ENCODE measurements around the gene CHI3L1. TPM values are rescaled to one million over a fixed set of nuclear protein-coding genes. Genes with fewer than 3 reads are reported as not detected.

CHI3L1 gene
- total RNA-seq, 1 experiment from 2014 or later, result not detected

GRCh38 chr1:203172184-203173010, 14.1 kb downstream of the CHI3L1 start:
- peaks cover 15% of the 10 kb centered on the region for H3K36me3 ChIP-seq
- DNase-seq, result peak; percentile 91 to 94
- no peak overlapping the region for H3K4me3 ChIP-seq
- H3K4me1 ChIP-seq, result peaks cover 57% of the 10 kb centered on the region
- peak overlapping the region; percentile 82 for H3K27ac ChIP-seq
- H3K27me3 ChIP-seq, result no peaks in the 10 kb centered on the region
- H3K9me3 ChIP-seq (replicated peaks), result no peaks in the 10 kb centered on the region

DNA sequence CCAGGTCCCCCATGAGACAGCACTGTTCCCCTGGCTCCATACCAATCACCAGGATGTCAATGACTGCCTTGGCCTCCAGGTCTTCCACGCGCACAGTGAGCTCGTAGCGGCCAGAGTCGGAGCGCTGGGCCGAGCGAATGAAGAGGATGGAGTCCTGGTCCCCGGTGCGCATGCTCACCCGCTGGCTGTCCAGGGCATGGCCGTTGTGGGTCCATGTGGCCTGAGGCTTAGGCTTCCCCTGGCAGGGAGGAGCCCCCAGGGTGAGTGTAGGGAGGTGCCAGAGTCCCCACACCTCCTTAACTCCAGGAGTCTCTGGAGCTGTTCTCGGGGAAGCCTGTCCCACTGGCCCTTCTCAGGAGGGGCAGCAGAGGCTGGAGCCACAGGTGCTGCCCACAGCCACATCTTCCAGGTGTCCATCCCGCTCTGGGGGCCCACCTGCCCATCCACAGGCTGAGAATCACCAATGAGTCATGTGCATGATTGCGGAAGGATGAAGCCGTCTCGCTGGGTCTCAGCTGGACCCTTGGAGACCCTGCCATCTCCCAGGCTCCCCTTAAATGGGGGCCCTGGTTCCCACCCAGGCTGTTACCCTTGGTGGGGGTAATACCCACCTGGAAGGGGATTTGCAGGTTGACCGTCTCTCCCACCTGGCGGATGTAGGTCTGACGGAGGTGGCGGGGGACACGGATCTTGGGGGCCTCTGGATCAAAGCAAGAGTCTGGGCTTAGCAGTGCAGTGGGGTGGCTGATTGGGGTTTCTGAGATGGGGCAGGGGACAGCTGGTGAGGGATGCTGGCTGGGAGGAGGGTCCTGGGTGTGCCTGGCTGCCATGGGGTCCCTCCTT, 14.9 kb downstream of the CHI3L1 start:
- no peak for DNase-seq
- Histone ChIP-seq H3K36me3 (peaks cover 18% of the 10 kb centered on the region), H3K27me3 (no peaks in the 10 kb centered on the region), H3K4me3 (no peak overlapping the region), H3K27ac (no peak overlapping the region), H3K4me1 (peaks cover 49% of the 10 kb centered on the region), H3K9me3 (replicated peaks) (no peaks in the 10 kb centered on the region)

GRCh38 chr1:203170625-203171330, 15.7 kb downstream of the CHI3L1 start:
- no peak overlapping the region for H3K4me3 ChIP-seq
- no peak overlapping the region for H3K27ac ChIP-seq
- H3K4me1 ChIP-seq, result peaks cover 41% of the 10 kb centered on the region
- no peak for DNase-seq
- no peaks in the 10 kb centered on the region for H3K9me3 ChIP-seq (replicated peaks)
- no peaks in the 10 kb centered on the region for H3K27me3 ChIP-seq
- H3K36me3 ChIP-seq, result peaks cover 26% of the 10 kb centered on the region

DNA sequence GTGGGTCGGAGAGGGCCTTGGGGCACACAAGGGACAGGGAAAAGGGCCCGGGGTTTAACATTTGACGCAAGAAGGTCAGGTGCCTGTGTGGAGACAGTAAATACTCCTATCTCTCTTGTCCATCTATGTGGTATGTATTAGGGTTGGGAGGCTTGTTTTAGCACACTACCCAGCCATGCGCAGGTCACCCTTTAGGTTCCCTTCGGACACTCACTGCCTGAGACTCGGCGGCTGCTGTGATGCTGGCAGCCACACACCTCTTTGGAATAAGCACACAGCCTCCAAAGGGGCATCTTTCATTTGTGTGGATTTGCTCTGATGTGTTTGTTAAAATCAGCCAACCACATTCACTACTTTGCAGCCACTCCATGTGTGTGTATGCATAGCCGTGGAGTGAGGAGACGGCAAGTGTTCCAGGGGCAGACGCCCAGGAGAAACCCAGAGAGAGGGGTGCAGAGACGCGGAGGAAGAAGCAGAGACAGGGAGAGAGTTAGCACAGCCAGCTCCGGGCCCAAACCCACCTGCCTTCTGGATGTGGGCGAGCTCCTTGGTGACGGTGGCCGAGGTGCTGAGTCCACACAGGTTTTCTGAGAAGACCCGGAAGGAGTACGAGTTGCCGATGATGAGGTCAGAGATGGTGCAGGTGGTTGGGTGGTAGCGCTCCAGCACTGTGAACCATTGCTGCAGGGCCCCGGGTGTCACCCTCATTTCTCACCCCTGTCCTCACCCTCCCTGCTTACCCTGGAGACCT, 16.6 kb downstream of the CHI3L1 start:
- H3K36me3 ChIP-seq, result peaks cover 35% of the 10 kb centered on the region
- H3K27ac ChIP-seq, result no peak overlapping the region
- H3K27me3 ChIP-seq, result no peaks in the 10 kb centered on the region
- DNase-seq, result no peak
- no peaks in the 10 kb centered on the region for H3K9me3 ChIP-seq (replicated peaks)
- peaks cover 33% of the 10 kb centered on the region for H3K4me1 ChIP-seq
- H3K4me3 ChIP-seq, result no peak overlapping the region

DNA sequence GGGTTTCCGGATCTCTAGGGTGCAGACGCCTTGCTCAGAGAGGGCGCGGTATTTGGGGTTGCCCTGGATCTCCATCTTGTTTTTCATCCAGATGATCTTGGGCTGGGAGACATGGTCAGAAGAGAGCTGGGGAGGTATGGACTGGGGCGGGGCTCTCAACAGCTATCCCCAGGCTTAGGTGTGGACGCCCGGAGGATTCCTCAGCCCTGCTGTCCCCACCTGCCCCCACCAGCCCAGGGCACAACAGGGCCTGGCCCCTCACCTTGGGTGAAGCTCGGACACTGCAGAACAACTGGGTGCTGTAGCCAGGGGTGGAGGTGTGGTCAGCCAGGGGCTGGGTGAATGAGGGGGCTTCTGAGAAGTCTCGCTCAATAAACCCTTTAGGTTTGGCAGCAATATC, 17.5 kb downstream of the CHI3L1 start:
- H3K4me1 ChIP-seq, result peaks cover 23% of the 10 kb centered on the region
- H3K27me3 ChIP-seq, result no peaks in the 10 kb centered on the region
- DNase-seq, result no peak
- no peak overlapping the region for H3K27ac ChIP-seq
- peaks cover 43% of the 10 kb centered on the region for H3K36me3 ChIP-seq
- H3K4me3 ChIP-seq, result no peak overlapping the region
- H3K9me3 ChIP-seq (replicated peaks), result no peaks in the 10 kb centered on the region

- no peak for DNase-seq
- Histone ChIP-seq H3K36me3 (peaks cover 43% of the 10 kb centered on the region), H3K9me3 (replicated peaks) (no peaks in the 10 kb centered on the region), H3K4me1 (peaks cover 16% of the 10 kb centered on the region), H3K27me3 (no peaks in the 10 kb centered on the region), H3K4me3 (no peak overlapping the region), H3K27ac (no peak overlapping the region)
Measured at GRCh38 chr1:203168256-203168786, 18.2 kb downstream of the CHI3L1 start.

DNA sequence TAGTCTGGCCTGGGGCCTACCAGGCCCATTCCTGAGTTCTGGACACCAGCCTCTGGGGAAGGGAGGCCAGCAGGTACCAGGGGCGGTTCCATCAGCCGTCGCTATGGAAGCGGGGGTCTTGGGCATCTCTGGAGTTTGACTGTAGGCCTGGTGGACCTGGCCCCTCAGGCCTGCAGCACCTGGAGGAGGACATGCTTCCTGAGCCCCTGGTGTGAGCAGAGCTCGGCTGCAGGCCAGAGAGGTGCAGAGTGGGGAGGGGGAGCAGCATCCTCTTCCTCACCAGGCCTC, 18.6 kb downstream of the CHI3L1 start:
- Histone ChIP-seq H3K36me3 (peaks cover 43% of the 10 kb centered on the region), H3K27me3 (no peaks in the 10 kb centered on the region), H3K4me1 (peaks cover 12% of the 10 kb centered on the region), H3K9me3 (replicated peaks) (no peaks in the 10 kb centered on the region), H3K4me3 (no peak overlapping the region), H3K27ac (no peak overlapping the region)
- no peak for DNase-seq

- no peak overlapping the region for H3K4me3 ChIP-seq
- peaks cover 6% of the 10 kb centered on the region; the same call in 1 of the 2 replicates for H3K4me1 ChIP-seq
- H3K36me3 ChIP-seq, result peaks cover 43% of the 10 kb centered on the region
- DNase-seq, result no peak
- no peaks in the 10 kb centered on the region for H3K9me3 ChIP-seq (replicated peaks)
- H3K27ac ChIP-seq, result no peak overlapping the region
- H3K27me3 ChIP-seq, result no peaks in the 10 kb centered on the region
Measured at GRCh38 chr1:203167026-203167912, 19.2 kb downstream of the CHI3L1 start.

GRCh38 chr1:203166192-203166940, 20.1 kb downstream of the CHI3L1 start:
- DNase-seq, result no peak
- Histone ChIP-seq H3K4me3 (no peak overlapping the region), H3K36me3 (peaks cover 46% of the 10 kb centered on the region), H3K27ac (no peak overlapping the region), H3K4me1 (no peaks in the 10 kb centered on the region), H3K27me3 (no peaks in the 10 kb centered on the region), H3K9me3 (replicated peaks) (no peaks in the 10 kb centered on the region)

GRCh38 chr1:203165800-203166161, 20.7 kb downstream of the CHI3L1 start:
- H3K27me3 ChIP-seq, result no peaks in the 10 kb centered on the region
- peaks cover 45% of the 10 kb centered on the region for H3K36me3 ChIP-seq
- no peak for DNase-seq
- no peak overlapping the region for H3K27ac ChIP-seq
- H3K9me3 ChIP-seq (replicated peaks), result no peaks in the 10 kb centered on the region
- H3K4me1 ChIP-seq, result no peaks in the 10 kb centered on the region
- H3K4me3 ChIP-seq, result no peak overlapping the region

DNA sequence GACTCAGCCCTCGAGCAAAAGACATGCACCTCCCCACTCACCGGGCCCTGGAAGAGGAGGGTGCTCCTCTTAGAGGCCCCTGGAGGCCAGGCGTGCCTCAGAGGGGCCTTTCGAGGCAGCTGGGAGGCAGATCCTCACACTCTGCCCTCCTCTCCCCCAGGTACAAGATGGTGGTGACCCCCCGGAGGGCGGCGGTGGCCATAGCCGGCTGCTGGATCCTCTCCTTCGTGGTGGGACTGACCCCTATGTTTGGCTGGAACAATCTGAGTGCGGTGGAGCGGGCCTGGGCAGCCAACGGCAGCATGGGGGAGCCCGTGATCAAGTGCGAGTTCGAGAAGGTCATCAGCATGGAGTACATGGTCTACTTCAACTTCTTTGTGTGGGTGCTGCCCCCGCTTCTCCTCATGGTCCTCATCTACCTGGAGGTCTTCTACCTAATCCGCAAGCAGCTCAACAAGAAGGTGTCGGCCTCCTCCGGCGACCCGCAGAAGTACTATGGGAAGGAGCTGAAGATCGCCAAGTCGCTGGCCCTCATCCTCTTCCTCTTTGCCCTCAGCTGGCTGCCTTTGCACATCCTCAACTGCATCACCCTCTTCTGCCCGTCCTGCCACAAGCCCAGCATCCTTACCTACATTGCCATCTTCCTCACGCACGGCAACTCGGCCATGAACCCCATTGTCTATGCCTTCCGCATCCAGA, 21.3 kb downstream of the CHI3L1 start:
- no peaks in the 10 kb centered on the region for H3K9me3 ChIP-seq (replicated peaks)
- no peak for DNase-seq
- H3K4me1 ChIP-seq, result no peaks in the 10 kb centered on the region
- H3K27me3 ChIP-seq, result no peaks in the 10 kb centered on the region
- H3K4me3 ChIP-seq, result no peak overlapping the region
- no peak overlapping the region for H3K27ac ChIP-seq
- peaks cover 44% of the 10 kb centered on the region for H3K36me3 ChIP-seq

DNA sequence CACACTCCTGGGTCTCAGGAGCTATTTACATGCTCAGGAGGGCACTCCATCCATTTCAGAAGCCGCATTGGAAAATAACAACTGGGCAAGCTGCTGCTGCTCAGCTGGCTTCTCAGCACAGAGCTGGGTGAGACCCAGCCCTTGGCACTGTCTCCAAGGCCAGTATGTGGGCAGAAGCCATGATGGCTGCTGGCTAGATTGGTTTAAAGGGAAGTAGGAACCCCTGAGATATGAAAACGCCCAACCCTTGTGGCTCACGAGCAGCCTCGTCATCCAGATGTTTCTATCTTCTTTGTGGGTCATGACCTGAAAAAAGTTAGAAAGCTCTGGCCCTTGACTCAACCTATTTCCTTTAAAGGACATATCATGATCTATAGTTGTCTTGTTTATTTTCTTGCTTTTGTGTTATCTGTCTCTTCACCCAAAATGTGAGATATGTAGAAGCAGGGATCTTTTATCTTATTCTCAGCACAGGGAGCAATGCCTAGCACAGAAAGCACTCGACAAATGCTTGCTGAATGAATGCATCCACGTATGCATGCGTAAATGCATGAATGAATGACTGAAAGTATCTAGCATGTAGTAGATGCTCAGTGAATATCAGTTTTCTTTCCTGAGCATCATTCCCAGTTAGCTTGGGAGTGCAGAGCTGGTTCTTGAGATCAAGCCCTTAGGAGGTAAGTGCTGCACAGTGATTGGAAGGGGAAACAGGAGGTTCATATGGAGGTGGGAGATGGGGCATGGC, 22.4 kb downstream of the CHI3L1 start:
- no peaks in the 10 kb centered on the region for H3K27me3 ChIP-seq
- H3K36me3 ChIP-seq, result peaks cover 50% of the 10 kb centered on the region
- H3K27ac ChIP-seq, result no peak overlapping the region
- no peak overlapping the region for H3K4me3 ChIP-seq
- DNase-seq, result no peak
- H3K9me3 ChIP-seq (replicated peaks), result no peaks in the 10 kb centered on the region
- no peaks in the 10 kb centered on the region for H3K4me1 ChIP-seq
